ENCODE data around the gene MAZ.

Gene MAZ

DNA sequence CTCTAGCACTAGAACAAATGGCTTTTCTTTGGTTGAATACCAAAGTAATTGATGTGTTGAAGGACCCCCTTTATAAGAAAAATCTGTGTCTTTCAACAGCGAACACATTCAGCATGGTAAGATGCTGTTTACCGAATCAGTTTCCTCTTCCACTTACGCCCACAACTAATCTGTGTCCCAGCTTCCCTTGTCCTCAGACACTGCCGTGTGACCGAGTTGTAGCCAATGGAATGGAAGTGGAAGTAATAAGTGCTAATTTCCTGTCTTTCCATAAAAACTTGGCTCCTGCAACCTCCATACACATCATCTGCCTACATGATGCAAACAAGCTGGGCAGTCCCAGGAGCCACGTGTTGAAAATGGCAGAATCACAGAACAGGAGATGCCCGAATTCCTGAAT, 46.3 kb downstream of the MAZ start:
- Histone ChIP-seq H3K9ac (ENCODE audit: low read length) (no peak overlapping the region), H3K27ac (ENCODE audit: low read length) (no peak overlapping the region), H3K36me3 (ENCODE audit: control insufficient read depth, low read depth, low read length) (no peaks in the 10 kb centered on the region), H3K4me3 (ENCODE audit: low read length) (no peak overlapping the region), H3K27me3 (ENCODE audit: control insufficient read depth, insufficient read depth, low read length) (no peaks in the 10 kb centered on the region), H3K9me3 (ENCODE audit: control insufficient read depth, low read depth, low read length) (no peaks in the 10 kb centered on the region), H3K4me1 (ENCODE audit: control insufficient read depth, low read depth, low read length) (no peaks in the 10 kb centered on the region)

GRCh38 chr16:29854520-29855100, 48.3 kb downstream of the MAZ start:
- peaks cover 10% of the 10 kb centered on the region for H3K36me3 ChIP-seq (ENCODE audit: control insufficient read depth, low read depth, low read length)
- no peaks in the 10 kb centered on the region for H3K27me3 ChIP-seq (ENCODE audit: control insufficient read depth, insufficient read depth, low read length)
- H3K9me3 ChIP-seq (ENCODE audit: control insufficient read depth, low read depth, low read length) = no peaks in the 10 kb centered on the region
- H3K4me3 ChIP-seq (ENCODE audit: low read length) = no peak overlapping the region
- H3K4me1 ChIP-seq (ENCODE audit: control insufficient read depth, low read depth, low read length) = no peaks in the 10 kb centered on the region
- no peak overlapping the region for H3K9ac ChIP-seq (ENCODE audit: low read length)
- no peak overlapping the region for H3K27ac ChIP-seq (ENCODE audit: low read length)

DNA sequence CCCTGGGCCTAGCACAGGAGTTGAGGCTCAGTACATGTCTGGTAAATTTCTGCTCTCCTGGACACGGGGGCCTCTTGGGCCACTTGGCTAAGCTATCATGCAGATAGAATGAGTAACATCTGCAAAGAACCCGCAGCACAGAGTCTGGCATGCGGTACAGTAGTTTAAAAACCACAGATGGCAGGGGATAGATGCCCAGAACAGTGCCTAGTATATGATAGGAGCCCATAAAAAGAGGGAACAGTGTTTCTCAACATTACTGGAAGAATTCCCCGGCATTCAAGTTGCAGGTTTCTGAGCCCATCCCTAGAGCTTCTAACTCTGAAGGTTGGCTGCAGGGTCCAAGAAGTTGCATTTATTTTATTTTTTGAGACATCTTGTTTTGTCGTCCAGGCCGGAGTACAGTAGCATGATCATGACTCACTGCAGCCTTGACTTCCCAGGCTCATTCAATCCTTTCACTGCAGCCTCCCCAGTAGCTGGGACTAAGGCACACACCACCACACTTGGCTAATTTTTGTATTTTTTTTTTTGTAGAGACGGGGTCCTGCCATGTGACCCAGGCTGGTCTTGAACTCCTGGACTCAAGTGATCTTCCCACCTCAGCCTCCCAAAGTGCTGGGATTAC, 50.9 kb downstream of the MAZ start:
- H3K27ac ChIP-seq (ENCODE audit: low read length) = no peak overlapping the region
- H3K4me1 ChIP-seq (ENCODE audit: control insufficient read depth, low read depth, low read length) = no peaks in the 10 kb centered on the region
- peaks cover 18% of the 10 kb centered on the region for H3K36me3 ChIP-seq (ENCODE audit: control insufficient read depth, low read depth, low read length)
- no peaks in the 10 kb centered on the region for H3K9me3 ChIP-seq (ENCODE audit: control insufficient read depth, low read depth, low read length)
- H3K9ac ChIP-seq (ENCODE audit: low read length) = no peak overlapping the region
- no peaks in the 10 kb centered on the region for H3K27me3 ChIP-seq (ENCODE audit: control insufficient read depth, insufficient read depth, low read length)
- H3K4me3 ChIP-seq (ENCODE audit: low read length) = no peak overlapping the region

- no peaks in the 10 kb centered on the region for H3K9me3 ChIP-seq (ENCODE audit: control insufficient read depth, low read depth, low read length)
- H3K4me1 ChIP-seq (ENCODE audit: control insufficient read depth, low read depth, low read length) = no peaks in the 10 kb centered on the region
- H3K27me3 ChIP-seq (ENCODE audit: control insufficient read depth, insufficient read depth, low read length) = no peaks in the 10 kb centered on the region
- peaks cover 18% of the 10 kb centered on the region for H3K36me3 ChIP-seq (ENCODE audit: control insufficient read depth, low read depth, low read length)
- no peak overlapping the region for H3K4me3 ChIP-seq (ENCODE audit: low read length)
- no peak overlapping the region for H3K27ac ChIP-seq (ENCODE audit: low read length)
- no peak overlapping the region for H3K9ac ChIP-seq (ENCODE audit: low read length)
Observed at GRCh38 chr16:29858149-29858849, 52.0 kb downstream of the MAZ start.

DNA sequence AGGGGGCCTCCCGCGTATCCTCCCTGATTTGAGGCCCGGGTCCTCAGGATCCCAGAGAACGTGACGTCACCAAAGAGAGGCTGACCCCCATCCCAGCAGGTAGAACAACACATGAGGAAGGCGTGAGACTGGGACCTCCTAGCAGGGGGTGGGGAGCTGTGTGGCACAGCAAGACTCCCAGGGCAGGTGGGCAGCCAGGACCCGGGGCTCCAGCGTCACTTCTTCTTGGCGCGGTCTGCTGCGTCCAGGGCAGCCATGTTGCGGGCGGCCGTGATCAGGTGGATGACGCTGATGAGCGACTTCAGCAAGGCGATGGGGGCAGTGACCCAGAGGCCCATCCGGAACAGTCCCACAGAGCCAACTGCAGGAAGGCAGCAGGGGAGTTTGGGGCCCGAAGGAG, 52.6 kb downstream of the MAZ start:
- H3K27ac ChIP-seq (ENCODE audit: low read length) = no peak overlapping the region
- no peak overlapping the region for H3K4me3 ChIP-seq (ENCODE audit: low read length)
- H3K9ac ChIP-seq (ENCODE audit: low read length) = no peak overlapping the region
- no peaks in the 10 kb centered on the region for H3K9me3 ChIP-seq (ENCODE audit: control insufficient read depth, low read depth, low read length)
- no peaks in the 10 kb centered on the region for H3K27me3 ChIP-seq (ENCODE audit: control insufficient read depth, insufficient read depth, low read length)
- H3K36me3 ChIP-seq (ENCODE audit: control insufficient read depth, low read depth, low read length) = peaks cover 18% of the 10 kb centered on the region
- H3K4me1 ChIP-seq (ENCODE audit: control insufficient read depth, low read depth, low read length) = no peaks in the 10 kb centered on the region

DNA sequence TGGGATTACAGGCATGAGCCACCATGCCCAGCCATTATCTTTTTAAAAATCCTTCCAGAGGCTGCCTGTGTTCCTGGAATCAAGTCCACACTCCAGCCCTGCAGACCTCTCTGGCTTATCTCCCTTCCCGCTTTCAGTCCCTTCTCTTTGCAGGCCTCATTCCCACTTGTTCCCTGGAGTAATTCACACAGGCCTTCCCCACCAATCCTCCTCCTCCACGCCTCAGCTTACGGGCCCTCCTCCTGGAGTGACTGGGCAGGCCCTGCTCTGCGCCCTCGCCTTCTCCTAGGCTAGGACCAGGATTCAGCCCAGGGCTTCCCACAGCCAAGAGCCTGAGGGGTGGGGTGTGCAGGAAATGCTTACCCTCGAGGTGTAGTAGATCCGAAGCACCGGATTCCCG, 53.9 kb downstream of the MAZ start:
- Histone ChIP-seq H3K9me3 (ENCODE audit: control insufficient read depth, low read depth, low read length) (no peaks in the 10 kb centered on the region), H3K4me1 (ENCODE audit: control insufficient read depth, low read depth, low read length) (no peaks in the 10 kb centered on the region), H3K4me3 (ENCODE audit: low read length) (no peak overlapping the region), H3K9ac (ENCODE audit: low read length) (no peak overlapping the region), H3K36me3 (ENCODE audit: control insufficient read depth, low read depth, low read length) (peaks cover 18% of the 10 kb centered on the region), H3K27ac (ENCODE audit: low read length) (no peak overlapping the region), H3K27me3 (ENCODE audit: control insufficient read depth, insufficient read depth, low read length) (no peaks in the 10 kb centered on the region)

All from iPS-18a (cell line).